Activated CD4-positive, alpha-beta T cell treated with anti-CD3 and anti-CD28 coated beads, Interleukin-2, amount 50 U/mL, for 1 hour (primary cell): Measurements from ENCODE around the gene EPB41L4B.
"Not testable (repeated sequence)": the region's sequence is repeated elsewhere in the genome, so short reads cannot be mapped to it uniquely, and the experiment has no call there.

Experiments
- DNase-seq: peaks from one replicate; pipeline ENCODE4 v3.0.0-alpha.2; 2020

Gene EPB41L4B

GRCh38 chr9:109156708-109157107 is 164.2 kb downstream of the EPB41L4B start:
- no peak for DNase-seq

DNA sequence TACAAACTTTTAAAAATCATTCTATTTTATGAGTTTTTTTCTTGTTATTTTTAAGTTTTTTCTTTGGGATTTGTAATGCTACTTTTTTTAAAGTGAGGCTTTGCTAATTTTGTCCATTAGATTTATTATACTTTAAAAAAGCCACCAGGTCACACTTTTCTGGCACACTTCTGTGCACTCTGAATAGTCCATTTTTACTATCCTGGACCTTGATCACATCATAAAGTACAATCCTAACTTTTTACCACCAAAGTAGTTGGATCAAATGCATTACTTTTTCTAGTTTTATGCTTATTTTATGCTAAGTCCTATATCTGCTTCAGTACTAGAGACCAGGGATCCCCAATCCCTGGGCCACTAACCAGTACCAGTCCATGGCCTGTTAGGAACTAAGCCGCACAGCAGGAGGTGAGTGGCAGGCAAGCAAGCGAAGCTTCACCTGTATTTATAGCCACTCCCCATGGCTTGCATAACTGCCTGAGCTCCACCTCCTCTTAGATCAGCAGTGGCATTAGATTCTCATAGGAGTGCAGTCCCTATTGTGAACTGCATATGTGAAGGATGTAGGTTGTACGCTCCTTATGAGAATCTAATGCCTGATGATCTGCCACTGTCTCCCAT is 169.8 kb downstream of the EPB41L4B start:
- DNase-seq: no peak

GRCh38 chr9:109149722-109150121 is 171.1 kb downstream of the EPB41L4B start:
- DNase-seq: no peak

DNA sequence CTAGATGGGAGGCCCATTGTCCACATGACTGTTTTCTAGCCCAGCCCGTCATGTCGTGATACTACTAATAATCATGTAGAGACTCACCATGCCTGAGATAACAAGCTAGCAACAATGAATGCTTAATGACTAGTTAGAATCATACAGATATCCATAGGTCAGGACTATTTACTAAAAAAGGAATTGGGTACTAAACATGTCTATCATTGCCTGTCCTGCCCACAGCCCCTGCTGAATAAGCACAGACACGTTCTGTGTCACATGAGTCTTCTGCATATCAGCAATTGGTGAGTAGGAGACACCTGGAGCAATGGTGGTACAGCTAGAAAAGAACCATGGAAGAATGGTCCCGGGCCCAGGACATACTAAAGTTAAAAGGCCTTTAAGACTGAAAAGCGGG is 171.8 kb downstream of the EPB41L4B start:
- no peak for DNase-seq

GRCh38 chr9:109145051-109145450 is 175.8 kb downstream of the EPB41L4B start:
- no peak for DNase-seq

GRCh38 chr9:109143881-109144562 is 176.8 kb downstream of the EPB41L4B start:
- DNase-seq: no peak

- DNase-seq: no peak
Observed at GRCh38 chr9:109141375-109141774, 179.5 kb downstream of the EPB41L4B start.

GRCh38 chr9:109139851-109140250 is 181.0 kb downstream of the EPB41L4B start:
- DNase-seq: no peak

- no peak for DNase-seq
Observed at GRCh38 chr9:109138421-109138820, 182.4 kb downstream of the EPB41L4B start.

DNA sequence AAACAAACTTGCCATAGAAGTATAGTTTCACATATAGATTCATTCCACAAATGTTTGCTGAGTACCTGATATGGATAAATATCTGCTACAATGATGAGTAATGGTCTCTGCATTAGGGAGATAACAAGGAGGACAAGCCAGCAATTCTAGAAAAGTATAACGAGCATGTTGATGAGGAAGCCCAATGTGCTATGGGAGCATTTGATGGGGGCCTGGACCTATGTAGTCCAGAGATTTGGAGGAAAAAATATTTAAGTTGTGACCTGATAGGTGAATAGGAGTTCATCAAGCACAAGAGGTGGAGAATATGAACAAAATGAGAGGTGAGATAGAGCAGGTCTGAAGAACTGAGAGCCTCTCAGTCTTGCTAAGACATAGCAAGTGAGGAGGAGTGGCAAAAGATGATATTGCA is 186.7 kb downstream of the EPB41L4B start:
- DNase-seq: no peak

DNA sequence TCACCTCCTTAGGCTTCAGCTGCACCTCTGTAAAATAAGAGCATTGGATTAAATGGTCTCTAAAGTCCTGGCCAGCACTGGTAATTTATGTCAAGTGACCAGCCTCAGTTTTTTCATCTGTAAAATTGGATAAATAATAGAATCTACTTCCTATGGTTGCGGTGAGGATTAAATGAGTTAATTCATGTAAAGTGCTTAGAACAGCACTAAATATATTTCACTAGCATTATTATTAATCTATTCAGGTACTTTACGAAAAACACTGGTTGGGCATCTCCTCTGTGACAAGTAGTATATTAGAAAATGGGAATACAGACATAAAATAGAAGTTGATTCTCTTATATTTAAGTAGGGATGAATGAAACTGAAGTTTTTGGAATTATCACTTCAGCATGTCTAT is 187.3 kb downstream of the EPB41L4B start:
- DNase-seq: no peak

GRCh38 chr9:109132567-109133021 is 188.3 kb downstream of the EPB41L4B start:
- no peak for DNase-seq

GRCh38 chr9:109129470-109130197 is 191.2 kb downstream of the EPB41L4B start:
- DNase-seq: no peak

- not testable (repeated sequence) for DNase-seq
Observed at GRCh38 chr9:109126671-109127070, 194.2 kb downstream of the EPB41L4B start.

DNA sequence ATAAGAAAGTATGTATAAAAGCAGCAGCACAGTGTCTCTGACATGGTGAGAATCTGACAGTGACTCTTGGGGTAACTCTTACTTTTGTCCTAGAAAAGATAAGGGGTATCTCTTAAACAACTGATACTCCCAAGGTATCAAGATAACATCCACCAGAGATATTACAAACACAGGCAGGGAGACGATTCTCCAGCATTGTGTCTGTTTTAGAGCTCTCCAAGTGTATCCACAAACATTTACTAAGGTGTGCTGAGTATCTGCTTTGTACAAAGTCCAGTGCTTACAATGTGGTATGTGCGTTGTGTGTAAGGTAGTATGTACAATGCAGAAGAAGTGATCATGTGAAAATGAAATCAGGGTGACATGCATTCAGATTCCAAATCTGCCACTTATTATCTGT is 196.7 kb downstream of the EPB41L4B start:
- no peak for DNase-seq

GRCh38 chr9:109122726-109123621 is 197.9 kb downstream of the EPB41L4B start:
- no peak for DNase-seq
